ENCODE measurements around the gene RGS4.

RGS4 gene

DNA sequence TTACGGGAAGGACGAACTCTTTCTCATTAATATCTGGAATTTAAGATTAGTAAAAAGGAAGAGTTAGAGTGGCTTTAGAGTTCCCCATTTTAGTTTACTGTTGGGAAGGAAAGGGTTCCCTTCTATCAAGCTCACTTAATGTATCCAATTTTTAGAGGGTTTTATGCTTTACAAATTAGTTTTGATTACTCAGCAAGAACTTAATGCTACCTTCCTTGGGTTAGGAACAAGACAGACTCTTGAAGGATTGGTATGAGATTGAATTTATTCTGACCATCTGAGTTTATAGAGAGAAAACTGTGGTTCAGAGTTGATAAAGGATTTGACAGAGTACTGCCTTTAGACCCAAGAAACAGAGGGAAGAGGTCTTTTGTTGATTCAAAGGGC, 29.5 kb upstream of the RGS4 start:
- TF ChIP-seq SP1 (IDR thresholded peaks at IDR 0.05) (no peak), HDGF (IDR thresholded peaks at IDR 0.05; ENCODE audit: borderline replicate concordance) (no peak), FOXM1 (IDR thresholded peaks at IDR 0.05; ENCODE audit: borderline replicate concordance) (no peak), ELF4 (IDR thresholded peaks at IDR 0.05) (no peak), ARNT (IDR thresholded peaks at IDR 0.05) (no peak), BHLHE40 (IDR thresholded peaks at IDR 0.05; ENCODE audit: borderline replicate concordance) (no peak), ZNF384 (IDR thresholded peaks at IDR 0.05) (no peak), NFRKB (IDR thresholded peaks at IDR 0.05) (no peak), FOXK2 (IDR thresholded peaks at IDR 0.05) (no peak), SUZ12 (IDR thresholded peaks at IDR 0.05) (no peak), LEF1 (IDR thresholded peaks at IDR 0.05; ENCODE audit: borderline replicate concordance) (no peak), CTBP1 (IDR thresholded peaks at IDR 0.05; ENCODE audit: borderline replicate concordance) (no peak), L3MBTL2 (conservative IDR thresholded peaks at IDR 0.05) (no peak), FOXA1 (IDR thresholded peaks at IDR 0.05) (no peak)
- TF ChIP-seq, protein P1, sequence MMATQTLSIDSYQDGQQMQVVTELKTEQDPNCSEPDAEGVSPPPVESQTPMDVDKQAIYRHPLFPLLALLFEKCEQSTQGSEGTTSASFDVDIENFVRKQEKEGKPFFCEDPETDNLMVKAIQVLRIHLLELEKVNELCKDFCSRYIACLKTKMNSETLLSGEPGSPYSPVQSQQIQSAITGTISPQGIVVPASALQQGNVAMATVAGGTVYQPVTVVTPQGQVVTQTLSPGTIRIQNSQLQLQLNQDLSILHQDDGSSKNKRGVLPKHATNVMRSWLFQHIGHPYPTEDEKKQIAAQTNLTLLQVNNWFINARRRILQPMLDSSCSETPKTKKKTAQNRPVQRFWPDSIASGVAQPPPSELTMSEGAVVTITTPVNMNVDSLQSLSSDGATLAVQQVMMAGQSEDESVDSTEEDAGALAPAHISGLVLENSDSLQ (IDR thresholded peaks at IDR 0.05): no peak
- no peak for DNase-seq (ENCODE audit: extremely low spot score)
- POLR2A ChIA-PET: no interaction called here
- CTCF ChIA-PET: no interaction called here

DNA sequence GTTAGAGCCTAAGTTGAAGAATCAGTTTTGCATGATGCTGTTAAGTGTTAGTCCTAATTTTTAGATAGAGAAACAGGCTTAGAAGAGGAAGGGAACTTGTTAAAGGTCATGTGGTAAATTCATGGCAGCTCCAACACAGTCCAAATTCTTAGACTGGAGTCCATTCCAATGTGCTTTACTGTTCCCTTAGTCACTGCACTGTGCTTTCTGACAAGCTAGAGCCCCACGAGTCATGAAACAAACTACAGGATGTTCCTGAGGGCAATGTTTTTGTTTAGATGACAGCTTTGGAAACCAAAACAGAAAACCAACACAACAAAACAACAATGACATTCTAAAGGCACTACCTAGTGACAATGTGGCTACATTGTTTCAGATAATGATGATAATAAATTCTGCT, 23.1 kb upstream of the RGS4 start:
- CTCF ChIA-PET: no interaction called here
- TF ChIP-seq FOXK2 (IDR thresholded peaks at IDR 0.05) (no peak), SP1 (IDR thresholded peaks at IDR 0.05) (no peak), ELF4 (IDR thresholded peaks at IDR 0.05) (no peak), SUZ12 (IDR thresholded peaks at IDR 0.05) (no peak), CTBP1 (IDR thresholded peaks at IDR 0.05; ENCODE audit: borderline replicate concordance) (no peak), ARNT (IDR thresholded peaks at IDR 0.05) (no peak), L3MBTL2 (conservative IDR thresholded peaks at IDR 0.05) (no peak), TARDBP (IDR thresholded peaks at IDR 0.05) (no peak), FOXA1 (IDR thresholded peaks at IDR 0.05) (no peak), LEF1 (IDR thresholded peaks at IDR 0.05; ENCODE audit: borderline replicate concordance) (no peak), NFRKB (IDR thresholded peaks at IDR 0.05) (no peak), FOXM1 (IDR thresholded peaks at IDR 0.05; ENCODE audit: borderline replicate concordance) (no peak), BHLHE40 (IDR thresholded peaks at IDR 0.05; ENCODE audit: borderline replicate concordance) (no peak), ZNF384 (IDR thresholded peaks at IDR 0.05) (no peak), HDGF (IDR thresholded peaks at IDR 0.05; ENCODE audit: borderline replicate concordance) (no peak)
- TF ChIP-seq, protein P1 (IDR thresholded peaks at IDR 0.05): no peak
- DNase-seq (ENCODE audit: extremely low spot score): no peak
- POLR2A ChIA-PET: no interaction called here

DNA sequence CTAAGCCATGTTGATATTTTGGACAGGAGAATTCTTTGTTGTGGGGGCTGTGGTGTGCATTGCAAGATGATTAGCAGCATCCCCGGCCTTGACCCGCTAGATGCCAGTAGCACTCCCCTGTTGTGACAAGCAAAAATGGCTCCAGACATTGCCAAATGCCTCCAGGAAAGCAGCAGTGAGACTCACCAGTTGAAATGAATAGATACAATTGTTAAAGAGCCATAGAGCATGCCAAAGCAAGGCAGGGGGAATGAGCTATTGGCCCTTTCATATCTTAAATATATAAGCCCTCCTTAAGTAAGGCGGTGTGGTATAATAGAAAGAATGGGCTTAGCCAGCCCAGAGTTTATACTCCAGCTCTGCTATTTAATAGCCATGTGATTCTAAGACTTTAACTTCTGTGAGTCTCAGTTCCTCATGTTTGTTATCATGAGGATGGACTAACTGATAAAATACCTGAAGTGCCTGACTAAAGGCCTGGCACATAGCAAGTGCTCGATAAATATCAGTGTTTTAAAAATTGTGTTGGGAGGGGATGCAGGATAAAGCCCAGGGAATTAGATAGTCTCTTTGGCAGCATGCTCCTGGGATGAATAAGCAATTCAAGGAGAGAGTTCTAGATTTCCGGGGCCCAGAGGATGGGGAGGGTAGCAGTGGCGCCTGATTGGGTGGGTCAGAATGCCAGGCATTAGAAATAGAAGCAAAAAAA, 21.1 kb upstream of the RGS4 start:
- DNase-seq (ENCODE audit: extremely low spot score): no peak
- POLR2A ChIA-PET: no interaction called here
- TF ChIP-seq FOXK2 (IDR thresholded peaks at IDR 0.05) (no peak), LEF1 (IDR thresholded peaks at IDR 0.05; ENCODE audit: borderline replicate concordance) (no peak)
- CTCF ChIA-PET: no interaction called here

DNA sequence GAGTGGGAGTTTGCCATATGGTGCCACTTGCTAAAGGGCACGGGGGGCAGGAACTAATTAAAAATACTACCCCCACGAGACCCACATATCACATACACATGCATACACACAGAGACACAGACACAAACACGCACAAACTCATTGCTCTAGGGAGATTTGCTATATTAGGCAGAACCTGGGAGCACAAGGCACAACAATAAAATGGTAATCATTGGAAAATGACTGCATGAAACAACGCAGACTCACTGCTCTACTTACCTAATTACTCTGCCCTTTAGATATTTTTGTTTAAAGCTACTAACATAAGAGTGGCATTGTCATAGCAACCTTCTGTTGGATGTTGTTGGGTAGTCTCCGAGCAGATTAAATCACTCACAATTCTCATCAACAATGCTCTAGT, 20.3 kb upstream of the RGS4 start:
- ChIA-PET CTCF (no interaction called here), POLR2A (no interaction called here)
- TF ChIP-seq FOXK2 (IDR thresholded peaks at IDR 0.05) (no peak), ARNT (IDR thresholded peaks at IDR 0.05) (no peak), SP1 (IDR thresholded peaks at IDR 0.05) (no peak), BHLHE40 (IDR thresholded peaks at IDR 0.05; ENCODE audit: borderline replicate concordance) (no peak), TARDBP (IDR thresholded peaks at IDR 0.05) (no peak), CTBP1 (IDR thresholded peaks at IDR 0.05; ENCODE audit: borderline replicate concordance) (no peak), L3MBTL2 (conservative IDR thresholded peaks at IDR 0.05) (no peak), HDGF (IDR thresholded peaks at IDR 0.05; ENCODE audit: borderline replicate concordance) (no peak), LEF1 (IDR thresholded peaks at IDR 0.05; ENCODE audit: borderline replicate concordance) (no peak), FOXM1 (IDR thresholded peaks at IDR 0.05; ENCODE audit: borderline replicate concordance) (no peak), ZNF384 (IDR thresholded peaks at IDR 0.05) (no peak)
- TF ChIP-seq, protein P1 (IDR thresholded peaks at IDR 0.05): no peak
- no peak for DNase-seq (ENCODE audit: extremely low spot score)

DNA sequence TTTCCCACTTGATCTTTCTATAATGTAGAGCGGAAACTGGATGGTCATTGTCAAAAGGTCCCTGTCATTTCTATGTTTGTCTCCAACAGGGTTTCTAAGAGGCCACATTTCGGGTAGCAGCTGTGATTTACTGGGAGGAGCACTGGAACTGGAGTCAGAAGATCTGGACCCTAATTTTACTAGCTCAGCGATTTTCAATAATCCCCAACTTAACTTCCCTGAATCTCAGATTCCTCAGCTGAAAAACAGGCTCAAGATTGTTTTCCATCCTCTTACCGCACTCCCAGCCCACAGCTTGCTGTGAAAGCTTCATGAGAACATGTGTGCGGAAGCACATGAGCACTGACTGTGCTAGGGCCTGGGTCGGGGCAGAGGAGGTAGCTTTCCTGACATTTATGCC, 19.9 kb upstream of the RGS4 start:
- POLR2A ChIA-PET: no interaction called here
- CTCF ChIA-PET: no interaction called here
- TF ChIP-seq TARDBP (IDR thresholded peaks at IDR 0.05): no peak
- no peak for TF ChIP-seq FOXK2 (IDR thresholded peaks at IDR 0.05)
- TF ChIP-seq HDGF (IDR thresholded peaks at IDR 0.05; ENCODE audit: borderline replicate concordance): no peak
- TF ChIP-seq NFRKB (IDR thresholded peaks at IDR 0.05): no peak
- no peak for TF ChIP-seq CTBP1 (IDR thresholded peaks at IDR 0.05; ENCODE audit: borderline replicate concordance)
- TF ChIP-seq BHLHE40 (IDR thresholded peaks at IDR 0.05; ENCODE audit: borderline replicate concordance): no peak
- TF ChIP-seq LEF1 (IDR thresholded peaks at IDR 0.05; ENCODE audit: borderline replicate concordance): no peak
- no peak for TF ChIP-seq ARNT (IDR thresholded peaks at IDR 0.05)
- TF ChIP-seq SUZ12 (IDR thresholded peaks at IDR 0.05): no peak
- no peak for DNase-seq (ENCODE audit: extremely low spot score)

DNA sequence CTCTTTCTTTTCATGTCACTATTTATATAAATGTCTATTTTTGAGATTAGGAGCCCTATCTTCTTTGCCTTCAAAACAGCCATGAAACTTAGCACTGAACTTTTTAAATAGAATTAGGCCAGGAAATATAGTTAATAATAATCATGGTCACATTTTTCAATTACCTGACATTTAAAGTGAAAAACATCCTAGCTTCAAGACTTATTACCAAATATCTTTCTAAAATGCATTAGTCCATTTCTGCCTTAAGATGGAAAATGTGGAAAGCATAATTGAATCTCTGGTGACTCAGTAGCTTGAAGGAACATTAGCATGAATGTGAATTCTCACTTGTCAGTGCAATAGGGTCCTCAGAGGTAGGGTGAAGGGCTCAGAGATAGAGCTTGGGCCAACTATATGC, 18.7 kb upstream of the RGS4 start:
- no peak for DNase-seq (ENCODE audit: extremely low spot score)
- ChIA-PET CTCF (no interaction called here), POLR2A (no interaction called here)
- TF ChIP-seq FOXM1 (IDR thresholded peaks at IDR 0.05; ENCODE audit: borderline replicate concordance) (no peak), HDGF (IDR thresholded peaks at IDR 0.05; ENCODE audit: borderline replicate concordance) (no peak)

All from HEK293T (cell line).